22Rv1 (cell line): ENCODE results near the gene GSC2.

Experiments used
- ZFX ChIP-seq: fragments of 450-650 bp; IDR thresholded peaks from 2 replicates; pipeline ENCODE4 v1.6.1; 2017; ENCODE audit warnings: antibody characterized with exemption, borderline replicate concordance
- TF ChIP-seq, protein P1 (sequence below): fragments of 450-650 bp; IDR thresholded peaks from 2 replicates; pipeline ENCODE4 v1.5.1; 2017; ENCODE audit warnings: mild to moderate bottlenecking

DNA sequence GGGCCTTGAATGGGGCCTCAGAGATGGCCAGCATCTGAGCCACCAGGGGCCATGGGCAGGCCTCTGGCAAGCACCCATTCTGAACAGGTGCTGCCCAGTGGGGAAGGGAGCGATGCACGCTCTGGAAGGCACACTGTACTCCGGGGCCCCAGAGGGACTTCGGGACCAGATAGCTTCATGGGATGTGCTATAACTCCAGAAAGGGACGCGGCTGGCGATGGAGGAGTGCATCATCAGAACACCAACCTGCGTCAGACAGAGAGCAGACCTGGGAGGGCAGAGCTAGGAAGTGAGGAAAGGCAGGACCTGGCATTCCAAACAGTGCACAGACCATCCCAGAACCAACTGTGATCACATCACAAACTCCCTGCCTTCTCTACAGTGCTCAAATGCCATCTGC lies 44.6 kb downstream of the GSC2 start:
- TF ChIP-seq, protein P1, sequence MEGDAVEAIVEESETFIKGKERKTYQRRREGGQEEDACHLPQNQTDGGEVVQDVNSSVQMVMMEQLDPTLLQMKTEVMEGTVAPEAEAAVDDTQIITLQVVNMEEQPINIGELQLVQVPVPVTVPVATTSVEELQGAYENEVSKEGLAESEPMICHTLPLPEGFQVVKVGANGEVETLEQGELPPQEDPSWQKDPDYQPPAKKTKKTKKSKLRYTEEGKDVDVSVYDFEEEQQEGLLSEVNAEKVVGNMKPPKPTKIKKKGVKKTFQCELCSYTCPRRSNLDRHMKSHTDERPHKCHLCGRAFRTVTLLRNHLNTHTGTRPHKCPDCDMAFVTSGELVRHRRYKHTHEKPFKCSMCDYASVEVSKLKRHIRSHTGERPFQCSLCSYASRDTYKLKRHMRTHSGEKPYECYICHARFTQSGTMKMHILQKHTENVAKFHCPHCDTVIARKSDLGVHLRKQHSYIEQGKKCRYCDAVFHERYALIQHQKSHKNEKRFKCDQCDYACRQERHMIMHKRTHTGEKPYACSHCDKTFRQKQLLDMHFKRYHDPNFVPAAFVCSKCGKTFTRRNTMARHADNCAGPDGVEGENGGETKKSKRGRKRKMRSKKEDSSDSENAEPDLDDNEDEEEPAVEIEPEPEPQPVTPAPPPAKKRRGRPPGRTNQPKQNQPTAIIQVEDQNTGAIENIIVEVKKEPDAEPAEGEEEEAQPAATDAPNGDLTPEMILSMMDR: no peak
- TF ChIP-seq ZFX: no peak
